OCI-LY3 (cell line): ENCODE data around the gene THBS2.

Experiments
- EZH2phosphoT487 ChIP-seq: fragments of 200-600 bp; shearing (Covaris generic); IDR thresholded peaks from 2 replicates; pipeline ENCODE4 v1.6.1; 2018; ENCODE audit warnings: antibody characterized with exemption, mixed run types, low read depth
- TF ChIP-seq, protein P1 (sequence below): fragments of 200-600, 300-600 bp; sonication (generic); IDR thresholded peaks from 2 replicates; pipeline ENCODE4 v1.5.1; 2014; ENCODE audit warnings: antibody characterized with exemption, low read length, low read depth

GRCh38 chr6:169227116-169227515 is 26.5 kb downstream of the THBS2 start:
- TF ChIP-seq, protein P1, sequence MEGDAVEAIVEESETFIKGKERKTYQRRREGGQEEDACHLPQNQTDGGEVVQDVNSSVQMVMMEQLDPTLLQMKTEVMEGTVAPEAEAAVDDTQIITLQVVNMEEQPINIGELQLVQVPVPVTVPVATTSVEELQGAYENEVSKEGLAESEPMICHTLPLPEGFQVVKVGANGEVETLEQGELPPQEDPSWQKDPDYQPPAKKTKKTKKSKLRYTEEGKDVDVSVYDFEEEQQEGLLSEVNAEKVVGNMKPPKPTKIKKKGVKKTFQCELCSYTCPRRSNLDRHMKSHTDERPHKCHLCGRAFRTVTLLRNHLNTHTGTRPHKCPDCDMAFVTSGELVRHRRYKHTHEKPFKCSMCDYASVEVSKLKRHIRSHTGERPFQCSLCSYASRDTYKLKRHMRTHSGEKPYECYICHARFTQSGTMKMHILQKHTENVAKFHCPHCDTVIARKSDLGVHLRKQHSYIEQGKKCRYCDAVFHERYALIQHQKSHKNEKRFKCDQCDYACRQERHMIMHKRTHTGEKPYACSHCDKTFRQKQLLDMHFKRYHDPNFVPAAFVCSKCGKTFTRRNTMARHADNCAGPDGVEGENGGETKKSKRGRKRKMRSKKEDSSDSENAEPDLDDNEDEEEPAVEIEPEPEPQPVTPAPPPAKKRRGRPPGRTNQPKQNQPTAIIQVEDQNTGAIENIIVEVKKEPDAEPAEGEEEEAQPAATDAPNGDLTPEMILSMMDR: no peak
- TF ChIP-seq EZH2phosphoT487: no peak
